GM18951 (cell line): ENCODE results near the gene TNS3.

Experiments
- POLR2A ChIP-seq: IDR thresholded peaks from 4 replicates; pipeline ENCODE4 v1.6.1; 2011; ENCODE audit warnings: mild to moderate bottlenecking; ENCODE audit not compliant: insufficient read length, insufficient read depth; ENCODE audit errors: extremely low read depth
- in situ Hi-C: fragments of 300-500 bp; cut with MboI; formaldehyde crosslinking; loops from one replicate; pipeline ENCODE4 v1.12.0; 2022; ENCODE audit warnings: low sequenced_read_pairs, mixed read lengths, inconsistent platforms; ENCODE audit not compliant: unreplicated experiment

The TNS3 gene

DNA sequence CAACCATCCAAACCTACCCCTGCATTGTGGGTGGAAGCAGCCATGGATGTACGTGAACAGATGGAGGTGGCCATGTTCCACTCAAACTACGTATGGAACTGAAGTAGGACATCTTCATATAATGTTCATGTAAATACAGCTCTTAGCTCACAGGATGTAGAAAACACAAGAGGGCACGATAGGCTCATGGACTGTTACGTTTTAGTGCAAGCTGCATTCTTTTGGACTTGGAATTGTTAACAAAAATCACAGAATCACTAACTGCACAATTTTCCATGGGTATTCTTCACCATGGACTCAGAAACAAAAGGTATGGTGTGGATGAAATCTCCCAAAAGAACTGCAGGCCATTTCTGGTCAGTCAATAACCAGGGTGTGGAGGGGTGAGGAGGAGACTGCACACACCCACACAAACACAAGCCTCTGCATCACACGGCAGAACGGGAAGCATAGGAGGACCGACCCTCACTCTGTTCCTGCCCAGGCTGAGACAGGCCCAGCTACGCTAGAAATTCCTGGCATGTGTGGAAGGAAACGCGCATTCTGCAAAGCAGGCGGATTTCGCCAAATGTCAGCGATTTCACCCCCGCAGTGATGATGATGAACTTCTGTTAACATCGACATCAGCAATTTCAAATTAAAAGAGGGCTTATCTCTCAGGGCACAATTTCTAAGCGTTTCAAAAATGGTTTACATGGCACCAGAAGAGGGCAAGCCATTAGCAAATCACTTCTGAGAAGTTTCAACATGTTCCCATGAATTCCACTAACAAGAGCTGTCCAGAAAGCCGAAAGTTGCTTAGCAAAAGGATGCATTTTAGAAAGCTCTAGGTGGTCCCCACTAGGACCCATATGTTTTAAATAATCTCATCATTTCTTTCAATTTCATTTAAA lies 149.0 kb downstream of the TNS3 start:
- in situ Hi-C loops = no loop called here
- TF ChIP-seq POLR2A = no peak

DNA sequence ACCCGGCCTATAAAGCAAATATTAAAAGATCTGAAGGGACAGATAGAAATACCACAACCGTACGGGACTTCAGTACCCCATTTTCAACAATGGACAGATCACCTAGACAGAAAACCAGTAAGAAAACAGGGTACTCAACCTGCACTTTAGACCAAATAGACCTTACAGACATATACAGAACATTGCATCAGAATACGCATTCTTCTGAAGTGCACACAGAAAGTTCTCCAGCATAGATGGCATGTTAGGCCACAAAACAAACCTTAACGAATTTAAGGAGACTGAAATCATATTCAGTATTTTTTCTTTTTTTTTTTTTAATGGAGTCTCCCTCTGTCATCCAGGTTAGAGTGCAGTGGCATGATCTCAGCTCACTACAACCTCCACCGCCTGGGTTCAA lies 151.5 kb downstream of the TNS3 start:
- in situ Hi-C loops = no loop called here
- no peak for TF ChIP-seq POLR2A

DNA sequence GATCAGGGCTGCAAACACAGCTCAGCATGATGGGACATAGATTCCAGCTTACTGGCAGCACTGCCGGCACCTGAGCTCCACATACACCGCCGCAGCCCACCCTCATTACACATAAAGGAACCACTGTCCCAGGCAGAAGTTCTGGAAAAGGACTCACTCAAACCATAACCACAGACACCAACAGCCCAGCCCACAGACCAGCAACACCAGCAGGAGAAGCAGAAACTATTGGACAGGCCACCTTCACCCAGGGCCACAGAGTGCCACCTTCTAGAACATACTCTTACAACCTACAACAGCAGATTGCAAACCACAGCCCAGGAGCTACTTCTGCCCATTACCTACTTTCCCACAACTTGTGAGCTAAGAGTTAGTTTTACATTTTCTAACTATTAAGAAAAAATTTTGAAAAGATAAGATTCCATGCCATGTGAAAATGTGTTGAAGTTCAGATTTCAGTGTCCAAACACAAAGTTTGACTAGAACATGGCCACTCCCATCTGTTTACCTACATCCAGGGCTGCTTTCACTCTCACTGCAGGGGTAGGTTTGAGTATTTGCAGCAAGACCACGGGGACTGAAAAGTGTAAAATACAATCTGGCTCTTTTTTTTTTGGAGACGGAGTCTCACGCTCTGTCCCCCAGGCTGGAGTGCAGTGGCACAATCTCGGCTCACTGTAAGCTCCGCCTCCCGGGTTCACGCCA lies 153.0 kb downstream of the TNS3 start:
- TF ChIP-seq POLR2A = no peak
- in situ Hi-C loops = no loop called here

DNA sequence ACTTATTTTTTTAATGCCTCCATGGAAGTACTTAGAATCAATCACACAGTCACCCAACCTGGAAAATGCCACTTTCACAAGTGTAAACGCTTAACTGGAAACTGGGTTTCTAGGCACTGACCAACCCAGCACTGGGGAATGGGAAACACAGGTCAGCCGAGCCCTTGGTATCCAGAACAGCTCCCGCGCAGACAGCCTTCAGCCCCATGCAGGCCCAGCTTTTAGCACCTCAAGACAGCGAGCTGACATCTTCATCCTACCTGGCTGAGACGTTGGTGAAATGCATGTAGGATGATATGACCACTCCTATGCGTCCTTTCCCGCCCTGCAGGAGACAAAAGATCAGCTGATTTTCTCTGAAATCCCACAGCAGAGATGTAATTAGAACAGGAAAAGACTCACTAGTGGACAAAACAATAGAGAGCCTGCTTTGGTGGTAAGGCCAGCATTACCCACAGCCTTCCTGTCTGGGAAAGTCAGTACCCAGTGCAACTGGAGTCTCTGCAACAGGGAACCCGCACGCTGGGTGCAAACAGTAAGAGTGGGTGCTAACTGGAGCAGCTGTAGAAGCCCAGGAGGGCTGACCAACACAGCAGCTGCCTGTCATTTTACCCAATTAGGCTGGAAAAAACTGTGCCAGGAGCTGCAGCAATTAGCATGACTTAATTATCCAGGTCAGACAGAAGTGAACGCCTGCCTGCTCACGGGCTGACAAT lies 153.7 kb downstream of the TNS3 start:
- no peak for TF ChIP-seq POLR2A
- in situ Hi-C loops = no loop called here

DNA sequence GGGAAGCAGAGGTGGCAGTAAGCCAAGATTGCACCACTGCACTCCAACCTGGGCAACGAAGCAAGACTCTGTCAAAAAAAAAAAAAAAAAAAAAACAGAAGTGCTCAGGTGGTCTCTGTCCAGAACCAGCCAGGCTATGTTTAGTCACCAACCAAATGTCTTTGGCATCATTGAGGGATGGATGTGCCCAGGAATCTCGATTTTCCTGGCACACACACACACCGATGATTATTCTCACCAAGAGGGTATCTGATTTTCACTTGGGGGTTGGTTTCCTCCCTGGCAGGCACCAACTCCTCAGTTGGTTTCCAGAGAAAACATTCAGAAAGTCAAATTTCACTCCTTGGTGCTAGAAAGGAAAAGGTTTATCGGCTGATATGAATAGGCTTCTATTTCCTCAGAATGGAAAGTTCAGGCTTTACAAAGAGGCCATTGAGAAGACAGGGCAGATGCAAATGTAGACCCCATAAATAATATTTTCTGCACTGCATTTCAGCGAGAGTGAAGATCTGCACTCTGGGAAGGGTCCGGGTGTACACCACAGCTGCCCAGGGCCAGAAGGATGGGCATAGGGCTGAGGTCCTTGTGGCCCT lies 154.8 kb downstream of the TNS3 start:
- in situ Hi-C loops = no loop called here

DNA sequence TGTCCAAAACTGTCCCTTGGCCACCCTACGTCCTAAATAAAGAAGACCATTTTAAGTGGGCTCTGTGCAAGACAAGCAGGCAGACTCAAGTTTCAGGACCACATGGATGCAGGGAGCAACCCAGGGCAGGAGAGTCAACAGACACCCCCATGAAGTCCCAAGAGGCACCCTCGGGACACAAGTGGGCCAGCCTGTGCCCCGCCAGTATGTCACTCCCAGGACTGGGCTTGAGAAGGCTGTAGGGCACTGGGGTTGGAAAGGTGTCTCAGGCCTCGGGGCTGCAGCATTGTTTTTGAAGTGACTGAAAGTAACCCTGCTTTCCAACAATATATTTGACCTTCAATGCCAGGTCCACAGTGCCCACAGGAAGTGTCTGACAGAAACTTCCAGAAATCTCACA lies 157.4 kb downstream of the TNS3 start:
- in situ Hi-C loops = no loop called here
- no peak for TF ChIP-seq POLR2A

More for the DNA sequence above, 154.8 kb downstream of the TNS3 start:
- TF ChIP-seq POLR2A = no peak

DNA sequence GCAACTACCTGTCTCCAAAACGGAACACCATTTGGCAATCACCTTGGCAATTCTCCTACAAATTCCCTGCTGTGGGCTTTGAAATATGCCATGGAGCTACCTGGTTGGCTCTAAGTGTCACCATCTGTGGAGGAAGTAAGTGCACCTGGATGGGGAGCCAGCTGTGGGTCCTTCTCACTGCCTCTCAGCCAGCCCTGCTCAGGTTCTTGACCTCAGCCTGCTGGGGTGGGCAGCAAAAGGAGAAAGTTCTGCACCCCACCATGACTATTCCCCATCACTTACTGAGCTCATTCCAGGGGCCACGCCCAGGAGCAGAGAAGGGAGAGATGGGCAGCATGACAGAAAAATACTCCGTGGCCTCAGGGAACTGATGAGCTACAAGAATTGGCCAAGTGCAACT lies 158.7 kb downstream of the TNS3 start:
- in situ Hi-C loops = no loop called here
- no peak for TF ChIP-seq POLR2A

DNA sequence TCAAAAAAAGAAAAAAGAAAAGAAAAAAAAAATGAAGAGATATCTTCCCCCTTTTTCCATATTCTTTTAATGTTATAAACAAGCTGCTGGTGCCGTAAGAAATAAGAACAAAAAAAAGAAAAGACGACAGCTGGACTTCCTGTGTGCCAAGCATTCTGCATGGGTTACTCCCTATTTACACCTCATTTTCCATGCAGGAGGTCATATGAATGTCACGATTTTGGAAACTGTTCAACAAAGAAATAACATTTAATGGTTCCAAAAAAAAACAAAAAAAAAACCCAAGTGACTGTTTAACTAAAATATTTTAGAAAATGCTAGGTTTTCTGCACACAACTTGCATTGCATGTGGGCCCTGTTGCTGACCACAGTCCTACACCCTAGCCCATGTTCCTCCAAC lies 159.3 kb downstream of the TNS3 start:
- in situ Hi-C loops = no loop called here
- no peak for TF ChIP-seq POLR2A

DNA sequence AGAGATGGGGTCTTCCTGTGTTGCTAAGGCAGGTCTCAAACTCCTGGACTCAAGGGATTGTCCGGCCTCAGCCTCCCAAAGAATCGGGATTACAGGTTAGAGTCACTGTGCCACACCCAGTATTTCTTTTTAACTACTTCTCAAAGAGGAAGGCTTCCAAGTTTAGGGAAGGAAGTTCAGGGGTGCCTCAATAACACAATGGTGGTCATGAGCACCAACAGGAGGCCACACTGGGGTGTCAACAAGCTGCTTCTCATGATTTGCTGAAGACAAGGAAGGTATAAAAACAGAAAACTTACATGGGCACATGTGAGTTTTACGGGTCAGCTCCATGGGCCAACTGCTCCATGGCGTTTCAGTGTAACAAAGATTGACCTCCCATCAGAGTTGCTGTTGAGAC lies 160.5 kb downstream of the TNS3 start:
- no peak for TF ChIP-seq POLR2A

DNA sequence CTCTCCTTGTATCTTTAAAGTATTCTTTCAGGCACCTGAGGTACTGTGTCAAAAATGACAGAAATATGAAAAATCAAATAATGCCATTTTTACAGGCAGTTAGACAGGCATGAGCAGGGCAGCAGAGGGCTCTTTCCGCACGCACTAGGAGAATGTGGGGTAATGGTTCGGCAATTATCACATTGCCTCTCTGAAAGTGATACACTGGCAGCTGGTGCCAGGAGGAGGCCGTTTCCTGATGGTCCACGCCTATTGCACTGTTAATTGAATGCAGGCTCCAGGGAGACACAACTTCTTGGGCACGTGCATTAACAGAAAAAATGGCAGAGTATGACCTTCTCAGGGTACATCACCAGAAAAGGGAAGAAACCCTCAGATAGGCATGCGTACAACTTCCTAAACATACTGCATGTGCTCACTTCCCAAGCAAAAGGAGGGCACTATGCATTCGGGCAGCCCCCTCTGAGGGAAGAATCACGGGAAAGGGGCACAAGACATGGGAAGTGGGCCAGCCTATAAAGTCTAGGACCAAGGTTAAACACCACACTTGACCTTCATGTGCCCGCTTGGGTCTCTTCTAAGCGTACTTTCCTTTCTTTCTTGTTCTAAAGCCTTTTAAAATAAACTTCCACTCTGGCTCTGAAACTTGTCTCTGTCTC lies 161.7 kb downstream of the TNS3 start:
- in situ Hi-C loops = no loop called here
- no peak for TF ChIP-seq POLR2A

More for the DNA sequence above, 160.5 kb downstream of the TNS3 start:
- in situ Hi-C loops = no loop called here

DNA sequence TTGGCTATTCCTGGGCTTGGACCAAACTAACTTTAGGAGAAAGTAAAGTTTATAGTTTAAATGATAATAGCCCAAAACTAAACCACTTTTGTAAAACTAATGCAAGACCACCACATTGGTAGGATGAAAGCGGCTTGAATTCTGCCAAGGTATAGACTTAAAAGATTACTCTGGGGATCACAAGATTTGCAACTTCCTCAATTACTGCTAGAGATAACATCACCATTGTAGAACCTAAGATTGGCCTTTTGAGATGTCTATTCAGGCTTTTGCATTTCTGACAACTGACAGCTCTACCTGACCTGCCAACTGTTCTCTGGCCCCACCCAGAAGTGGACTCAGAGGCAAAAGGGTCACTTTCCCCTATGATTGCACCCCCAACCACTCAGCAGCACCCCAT lies 162.4 kb downstream of the TNS3 start:
- TF ChIP-seq POLR2A = no peak
- in situ Hi-C loops = no loop called here

DNA sequence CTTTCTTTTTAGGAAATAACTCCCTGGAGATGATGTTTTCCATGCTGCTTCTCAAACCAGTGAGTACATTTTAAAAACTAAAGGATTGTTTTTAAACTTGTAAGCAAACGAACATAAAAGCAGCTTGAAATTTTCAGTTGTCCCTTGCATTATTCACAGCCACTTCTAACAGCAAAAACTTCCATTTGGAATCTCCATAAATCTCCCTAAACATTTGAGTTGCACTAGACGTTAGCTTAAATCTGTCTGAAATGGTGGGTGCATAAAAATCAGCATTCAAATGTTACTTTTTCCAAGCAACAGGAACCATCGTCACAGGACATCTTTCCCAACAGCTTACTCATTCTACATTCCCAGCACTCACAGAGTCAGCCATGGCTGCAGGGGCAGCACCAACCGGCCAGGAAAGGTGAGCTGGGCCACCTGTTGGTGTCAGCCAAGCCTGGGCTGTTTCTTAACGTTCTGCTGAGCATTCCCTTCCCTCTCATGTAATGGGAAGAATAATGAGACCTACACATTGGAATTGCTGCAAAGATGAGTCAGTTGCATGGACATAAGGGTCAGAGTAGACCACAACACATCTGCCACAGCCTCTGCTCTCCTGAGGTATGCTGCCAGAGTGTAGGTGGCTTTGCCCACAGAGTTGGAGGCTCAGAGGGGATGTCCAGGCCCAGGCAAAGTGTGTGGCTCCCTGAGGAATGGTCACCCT lies 163.2 kb downstream of the TNS3 start:
- TF ChIP-seq POLR2A = no peak
- in situ Hi-C loops = no loop called here
